ENCODE measurements around the gene ACTC1.

Gene ACTC1

GRCh38 chr15:34795267-34796081, at the start of gene ACTC1:
ACTC1 (minus strand) TSS chr15:34795549; CDS start chr15:34794808, 741 bp downstream.
- Histone ChIP-seq H3K79me2 (no peaks in the 10 kb centered on the region), H3K9me3 (ENCODE audit: control insufficient read depth, low read length) (no peaks in the 10 kb centered on the region), H3K27me3 (ENCODE audit: control insufficient read depth, insufficient read depth, low read length) (no peaks in the 10 kb centered on the region), H3K4me1 (peaks cover 20% of the 10 kb centered on the region), H3K27ac (no peak within 1 kb of the TSS), H3K4me2 (ENCODE audit: low read length) (peak within 1 kb of the TSS; percentile 53), H2AFZ (peak within 1 kb of the TSS; percentile 56), H3K36me3 (ENCODE audit: control insufficient read depth, insufficient read depth, low read length) (no peaks in the 10 kb centered on the region), H3K9ac (no peak within 1 kb of the TSS), H3K4me3 (ENCODE audit: low read depth, low read length) (no peak within 1 kb of the TSS)
- TF ChIP-seq CTCF (IDR thresholded peaks at IDR 0.05) = no peak

GRCh38 chr15:34841262-34841725, 45.9 kb upstream of the ACTC1 start:
- TF ChIP-seq CTCF (IDR thresholded peaks at IDR 0.05) = no peak

DNA sequence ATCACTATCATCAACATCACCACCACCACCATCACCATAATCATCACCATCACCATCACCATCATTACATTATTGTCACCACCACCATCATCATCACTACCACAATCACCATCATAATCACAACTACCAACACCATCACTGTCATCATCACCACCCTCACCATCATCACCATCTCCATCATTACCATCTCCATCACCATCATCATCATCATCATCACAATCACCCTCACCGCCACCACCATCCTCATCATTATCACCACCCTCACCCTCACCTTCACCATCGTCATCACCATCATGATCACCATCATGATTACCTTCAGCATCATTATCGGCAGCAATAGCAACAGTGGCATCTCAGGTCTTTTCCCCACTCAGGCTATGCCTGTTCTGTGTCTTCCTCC, 42.9 kb upstream of the ACTC1 start:
- H3K4me2 ChIP-seq (ENCODE audit: low read length) = no peak overlapping the region
- H3K4me3 ChIP-seq (ENCODE audit: low read depth, low read length) = no peak overlapping the region
- no peaks in the 10 kb centered on the region for H3K9me3 ChIP-seq (ENCODE audit: control insufficient read depth, low read length)
- no peaks in the 10 kb centered on the region for H3K79me2 ChIP-seq
- no peaks in the 10 kb centered on the region for H3K4me1 ChIP-seq
- no peaks in the 10 kb centered on the region for H3K36me3 ChIP-seq (ENCODE audit: control insufficient read depth, insufficient read depth, low read length)
- no peak overlapping the region for H2AFZ ChIP-seq
- H3K27me3 ChIP-seq (ENCODE audit: control insufficient read depth, insufficient read depth, low read length) = no peaks in the 10 kb centered on the region
- TF ChIP-seq CTCF (IDR thresholded peaks at IDR 0.05) = no peak
- H3K27ac ChIP-seq = no peak overlapping the region
- H3K9ac ChIP-seq = no peak overlapping the region

More at GRCh38 chr15:34841262-34841725, 45.9 kb upstream of the ACTC1 start:
- no peak overlapping the region for H3K4me3 ChIP-seq (ENCODE audit: low read depth, low read length)
- H3K9me3 ChIP-seq (ENCODE audit: control insufficient read depth, low read length) = no peaks in the 10 kb centered on the region
- no peak overlapping the region for H3K27ac ChIP-seq
- no peak overlapping the region for H2AFZ ChIP-seq
- H3K4me1 ChIP-seq = no peaks in the 10 kb centered on the region
- no peaks in the 10 kb centered on the region for H3K36me3 ChIP-seq (ENCODE audit: control insufficient read depth, insufficient read depth, low read length)
- H3K9ac ChIP-seq = no peak overlapping the region
- H3K79me2 ChIP-seq = no peaks in the 10 kb centered on the region
- H3K27me3 ChIP-seq (ENCODE audit: control insufficient read depth, insufficient read depth, low read length) = no peaks in the 10 kb centered on the region
- H3K4me2 ChIP-seq (ENCODE audit: low read length) = no peak overlapping the region

DNA sequence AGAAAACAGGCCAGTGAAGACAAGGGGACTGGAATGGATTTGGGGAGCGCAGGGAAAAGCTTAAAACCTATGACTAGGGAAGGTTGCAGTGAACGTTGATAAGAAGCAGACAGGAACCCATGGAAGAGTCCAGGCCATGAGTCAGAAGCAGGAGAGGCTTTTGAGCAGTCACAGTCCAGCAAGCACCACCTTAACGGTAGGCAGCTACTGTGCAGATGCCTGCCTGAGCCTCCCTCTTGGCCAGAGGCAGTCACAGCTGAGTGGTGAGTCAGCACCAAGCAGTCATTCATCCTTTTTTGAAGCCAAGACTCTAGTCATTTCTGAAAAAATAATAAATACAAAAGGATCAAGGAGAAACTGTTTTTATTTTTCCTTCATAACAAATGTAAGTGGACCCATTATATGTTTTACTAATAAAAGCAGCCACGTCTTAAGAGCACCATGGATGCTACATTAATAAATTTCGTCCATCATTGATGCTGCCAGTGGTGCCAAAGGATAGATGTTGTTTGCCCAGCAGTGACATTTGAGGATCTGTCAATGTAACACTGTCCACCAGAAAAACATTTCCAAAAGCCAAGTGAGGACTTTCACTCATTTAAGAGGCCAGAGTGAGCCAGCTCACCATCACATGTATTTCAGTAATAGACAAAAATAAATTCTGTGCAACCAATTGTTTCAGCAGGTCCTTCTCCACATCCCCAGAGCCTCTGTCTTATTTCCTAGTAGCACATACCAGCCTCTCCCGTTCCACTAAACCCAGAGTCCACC, 42.1 kb upstream of the ACTC1 start:
- Histone ChIP-seq H3K79me2 (no peaks in the 10 kb centered on the region), H2AFZ (no peak overlapping the region), H3K4me2 (ENCODE audit: low read length) (no peak overlapping the region), H3K9me3 (ENCODE audit: control insufficient read depth, low read length) (no peaks in the 10 kb centered on the region), H3K9ac (no peak overlapping the region), H3K4me3 (ENCODE audit: low read depth, low read length) (no peak overlapping the region), H3K4me1 (no peaks in the 10 kb centered on the region), H3K27me3 (ENCODE audit: control insufficient read depth, insufficient read depth, low read length) (no peaks in the 10 kb centered on the region), H3K27ac (no peak overlapping the region), H3K36me3 (ENCODE audit: control insufficient read depth, insufficient read depth, low read length) (no peaks in the 10 kb centered on the region)
- TF ChIP-seq CTCF (IDR thresholded peaks at IDR 0.05) = no peak
